ENCODE results near the gene ABCB9.

DNA sequence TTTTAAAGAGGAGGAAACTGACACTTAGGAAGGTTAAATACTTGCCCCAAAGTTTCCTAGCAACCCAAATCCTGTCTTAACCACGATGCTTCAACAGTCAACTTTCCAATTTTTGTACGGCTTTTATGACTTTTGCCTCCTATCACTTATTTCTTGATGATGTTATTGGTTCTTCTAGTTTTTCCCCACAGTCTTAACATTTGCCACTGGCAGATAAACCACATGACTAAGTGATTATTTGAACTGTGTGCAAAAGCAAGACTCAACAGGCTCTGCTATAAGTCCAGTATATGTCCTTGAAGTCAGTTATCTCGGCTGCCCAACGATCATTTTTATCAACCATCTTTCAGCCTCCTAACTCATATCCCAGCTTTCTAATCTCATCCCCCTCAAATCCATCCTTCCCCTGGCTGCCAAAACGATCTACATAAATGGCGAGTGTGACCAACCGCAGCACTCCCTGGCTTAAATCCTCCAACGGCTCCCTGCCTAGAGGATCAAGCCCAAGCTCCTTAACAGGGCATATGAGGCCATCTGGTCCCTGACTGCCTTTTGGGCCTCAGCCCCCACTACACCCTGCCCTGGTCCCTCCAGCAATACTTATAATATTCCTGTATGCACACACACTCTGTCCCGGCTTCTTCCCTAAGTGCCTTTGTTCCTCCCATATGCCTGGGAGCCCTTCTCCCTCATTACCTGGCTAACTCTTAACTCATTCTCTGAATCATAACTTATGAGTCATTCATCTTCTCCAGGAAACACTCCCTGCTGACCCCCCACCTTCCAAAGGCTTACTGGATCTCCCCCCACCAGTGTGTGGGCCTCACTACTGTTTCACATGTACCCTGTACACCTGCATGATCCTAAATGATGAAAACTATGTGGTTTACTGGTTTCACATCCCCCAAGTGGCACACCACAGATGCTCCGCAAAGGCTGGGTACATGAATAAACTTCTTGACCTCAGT, 79.1 kb downstream of the ABCB9 start:
- no peak for TF ChIP-seq EZH2phosphoT487 (IDR thresholded peaks at IDR 0.05; ENCODE audit: borderline replicate concordance, low read length)
- TF ChIP-seq, protein P1, sequence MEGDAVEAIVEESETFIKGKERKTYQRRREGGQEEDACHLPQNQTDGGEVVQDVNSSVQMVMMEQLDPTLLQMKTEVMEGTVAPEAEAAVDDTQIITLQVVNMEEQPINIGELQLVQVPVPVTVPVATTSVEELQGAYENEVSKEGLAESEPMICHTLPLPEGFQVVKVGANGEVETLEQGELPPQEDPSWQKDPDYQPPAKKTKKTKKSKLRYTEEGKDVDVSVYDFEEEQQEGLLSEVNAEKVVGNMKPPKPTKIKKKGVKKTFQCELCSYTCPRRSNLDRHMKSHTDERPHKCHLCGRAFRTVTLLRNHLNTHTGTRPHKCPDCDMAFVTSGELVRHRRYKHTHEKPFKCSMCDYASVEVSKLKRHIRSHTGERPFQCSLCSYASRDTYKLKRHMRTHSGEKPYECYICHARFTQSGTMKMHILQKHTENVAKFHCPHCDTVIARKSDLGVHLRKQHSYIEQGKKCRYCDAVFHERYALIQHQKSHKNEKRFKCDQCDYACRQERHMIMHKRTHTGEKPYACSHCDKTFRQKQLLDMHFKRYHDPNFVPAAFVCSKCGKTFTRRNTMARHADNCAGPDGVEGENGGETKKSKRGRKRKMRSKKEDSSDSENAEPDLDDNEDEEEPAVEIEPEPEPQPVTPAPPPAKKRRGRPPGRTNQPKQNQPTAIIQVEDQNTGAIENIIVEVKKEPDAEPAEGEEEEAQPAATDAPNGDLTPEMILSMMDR (IDR thresholded peaks at IDR 0.05; ENCODE audit: low read depth, low read length, poor library complexity, severe bottlenecking), result no peak

All from DOHH2 (cell line).